GM23338 (cell line): Measurements from ENCODE around the gene TMEM107. TPM values are rescaled to one million over a fixed set of nuclear protein-coding genes. Genes with fewer than 3 reads are reported as not detected.

ENCODE experiments used
- ATAC-seq: fragments of 200-7000 bp; cut with Tn5 transposase; 3 replicates; pipeline ENCODE4 v1.9.1; 2020
- DNase-seq: peaks from one replicate; pipeline ENCODE4 v3.0.0-alpha.2; 2015; ENCODE audit warnings: low spot score
- H2AFZ ChIP-seq: fragments of 200-600 bp; sonication (generic); 2 replicates; pipeline ENCODE4 v1.8.0; 2016; ENCODE audit warnings: antibody characterized with exemption, mild to moderate bottlenecking, moderate library complexity
- H3F3A ChIP-seq: fragments of 200-600 bp; sonication (generic); replicated peaks from 2 replicates; pipeline ENCODE4 v1.8.0; 2017; ENCODE audit warnings: antibody characterized with exemption, mixed run types, low read depth
- H3K27ac ChIP-seq: fragments of 200-600 bp; sonication (generic); 2 replicates; pipeline ENCODE4 v1.6.1; 2016; ENCODE audit warnings: low read depth
- H3K27me3 ChIP-seq: fragments of 200-600 bp; sonication (generic); 2 replicates; pipeline ENCODE4 v1.8.0; 2016; ENCODE audit warnings: mild to moderate bottlenecking, mixed run types, moderate library complexity; ENCODE audit not compliant: insufficient read depth
- H3K36me3 ChIP-seq: fragments of 200-600 bp; sonication (generic); 2 replicates; pipeline ENCODE4 v1.8.0; 2016; ENCODE audit warnings: mild to moderate bottlenecking; ENCODE audit not compliant: insufficient read depth
- H3K4me1 ChIP-seq: fragments of 200-600 bp; sonication (generic); 2 replicates; pipeline ENCODE4 v1.8.0; 2016; ENCODE audit warnings: mild to moderate bottlenecking, moderate library complexity; ENCODE audit not compliant: insufficient read depth
- H3K4me2 ChIP-seq: fragments of 200-600 bp; sonication (generic); 2 replicates; pipeline ENCODE4 v1.7.1; 2017; ENCODE audit warnings: mixed run types
- H3K4me3 ChIP-seq: fragments of 200-600 bp; sonication (generic); 2 replicates; pipeline ENCODE4 v1.6.1; 2016; ENCODE audit warnings: mixed run types
- H3K79me2 ChIP-seq: fragments of 200-600 bp; sonication (generic); replicated peaks from 2 replicates; pipeline ENCODE4 v1.8.0; 2017; ENCODE audit warnings: mild to moderate bottlenecking; ENCODE audit not compliant: insufficient read depth
- H3K9me2 ChIP-seq: fragments of 200-600 bp; sonication (generic); 2 replicates; pipeline ENCODE4 v1.8.0; 2017; ENCODE audit not compliant: insufficient read depth
- H4K20me1 ChIP-seq: fragments of 200-600 bp; sonication (generic); replicated peaks from 2 replicates; pipeline ENCODE4 v1.8.0; 2017; ENCODE audit warnings: mild to moderate bottlenecking; ENCODE audit not compliant: insufficient read depth
- H3K27ac Mint-ChIP-seq: 2 replicates; pipeline ENCODE4 v1.8.0; 2020; ENCODE audit warnings: inconsistent platforms, mild to moderate bottlenecking, moderate library complexity, mixed read lengths
- H3K27me3 Mint-ChIP-seq: 3 replicates; pipeline ENCODE4 v1.8.0; 2022; ENCODE audit warnings: low read depth, mild to moderate bottlenecking, moderate library complexity, mixed read lengths, inconsistent platforms; ENCODE audit not compliant: insufficient read depth, poor library complexity
- H3K36me3 Mint-ChIP-seq: 3 replicates; pipeline ENCODE4 v1.8.0; 2021; ENCODE audit warnings: low read depth, mild to moderate bottlenecking, inconsistent platforms, moderate library complexity, mixed read lengths
- H3K4me1 Mint-ChIP-seq: 3 replicates; pipeline ENCODE4 v1.8.0; 2020; ENCODE audit warnings: mild to moderate bottlenecking, inconsistent platforms, mixed read lengths
- H3K4me3 Mint-ChIP-seq: 3 replicates; pipeline ENCODE4 v1.8.0; 2021; ENCODE audit warnings: moderate library complexity, mild to moderate bottlenecking, inconsistent platforms, mixed read lengths
- H3K9me3 Mint-ChIP-seq: 3 replicates; pipeline ENCODE4 v1.8.0; 2020; ENCODE audit warnings: moderate library complexity, mild to moderate bottlenecking, inconsistent platforms, mixed read lengths
- CREB1 ChIP-seq: fragments of 250-450 bp; sonication (Bioruptor Pico); IDR thresholded peaks from 2 replicates; pipeline ENCODE4 v1.5.0; 2020; ENCODE audit warnings: low read depth, mild to moderate bottlenecking, moderate library complexity
- CTCF ChIP-seq, 2 experiments: fragments of 200-600 bp in 1 of 2; sonication (generic) in 1 of 2; conservative IDR thresholded peaks; 2 replicates each; pipeline versions ENCODE4 v1.5.1 to v1.6.1; 2016 to 2017; ENCODE audit warnings: antibody characterized with exemption in 2 of 2, low read depth in 2 of 2, mild to moderate bottlenecking in 2 of 2, moderate library complexity in 1 of 2
- JUNB ChIP-seq: IDR thresholded peaks from one replicate; pipeline ENCODE4 v1.6.1; 2016; ENCODE audit warnings: antibody characterized with exemption; ENCODE audit not compliant: unreplicated experiment
- POLR2AphosphoS5 ChIP-seq: IDR thresholded peaks from 2 replicates; pipeline ENCODE4 v1.6.1; 2016; ENCODE audit warnings: antibody characterized with exemption, low read depth
- STAT1 ChIP-seq: IDR thresholded peaks from one replicate; pipeline ENCODE4 v1.6.1; 2016; ENCODE audit warnings: antibody characterized with exemption; ENCODE audit not compliant: unreplicated experiment
- ZNF114 ChIP-seq: fragments of 250-450 bp; sonication (Bioruptor Pico); IDR thresholded peaks from 2 replicates; pipeline ENCODE4 v1.5.0; 2020; ENCODE audit warnings: mild to moderate bottlenecking, moderate library complexity
- ZNF462 ChIP-seq: fragments of 250-450 bp; sonication (Bioruptor Pico); IDR thresholded peaks from 2 replicates; pipeline ENCODE4 v1.5.0; 2020; ENCODE audit warnings: mild to moderate bottlenecking, moderate library complexity
- polyA plus RNA-seq: library from polyadenylated mRNA; unstranded; fragments of >200 nt; fragmentation: Nextera tagmentation; extraction: Ambion mirVana; gene quantifications from 2 replicates; pipeline ENCODE4 v1.2.1, GENCODE V29; 2016
- total RNA-seq: library from RNA; depleted of rRNA; stranded (reverse); fragments of >200 nt; shearing (Covaris generic); gene quantifications from 2 replicates; pipeline ENCODE4 v1.2.3, GENCODE V29; 2014

Gene TMEM107
- total and polyA plus RNA-seq, 2 experiments from 2014 or later = 10.8 to 20.4 TPM

DNA sequence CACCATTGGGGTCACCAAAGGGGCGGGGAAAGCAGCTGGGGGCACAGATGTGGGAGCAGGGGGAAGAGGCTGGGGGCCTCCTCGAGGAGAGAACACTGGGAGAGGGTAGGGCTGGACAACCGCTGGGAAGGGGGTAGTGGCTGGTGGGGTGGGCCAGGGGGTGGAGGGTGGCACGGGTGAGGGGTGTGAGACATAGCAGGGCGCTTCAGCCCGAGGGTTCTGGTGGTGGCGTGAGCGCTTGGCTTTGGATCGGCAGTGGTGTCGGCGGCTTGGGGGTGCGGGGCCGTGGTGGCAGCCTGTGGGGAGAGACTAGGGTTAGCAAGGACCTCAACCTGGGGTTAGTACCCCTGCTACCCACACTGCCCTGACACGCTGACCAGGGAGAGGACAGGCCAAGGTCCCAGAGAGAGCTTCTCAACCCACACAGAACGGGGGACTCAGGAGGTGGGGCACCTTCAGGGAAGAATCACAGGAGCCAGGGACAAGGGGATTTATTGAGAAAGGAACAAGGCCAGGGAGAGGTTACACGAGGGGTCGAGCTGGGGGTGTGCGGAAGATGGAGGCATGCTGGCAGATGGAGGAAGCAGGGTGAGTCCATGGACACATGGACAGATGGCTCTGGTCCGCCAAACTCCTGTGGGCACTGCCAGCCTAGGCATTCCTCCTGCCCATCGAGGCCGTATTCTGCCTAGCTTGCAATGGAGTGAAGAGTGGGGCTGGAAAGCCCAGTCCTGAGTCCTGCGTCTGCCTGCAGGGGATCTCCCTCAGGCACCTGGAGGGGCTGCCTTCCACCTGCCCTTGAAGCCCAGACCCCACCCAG is 32.4 kb downstream of the TMEM107 start:
- Histone ChIP-seq H2AFZ (no peak overlapping the region), H3K4me3 (no peak overlapping the region), H4K20me1 (no peaks in the 10 kb centered on the region), H3K4me1 (no peaks in the 10 kb centered on the region), H3K36me3 (peaks cover 7% of the 10 kb centered on the region; the same call in 1 of the 2 replicates), H3K9me2 (no peaks in the 10 kb centered on the region), H3K79me2 (no peaks in the 10 kb centered on the region), H3F3A (peaks cover 14% of the 10 kb centered on the region), H3K27me3 (no peaks in the 10 kb centered on the region), H3K4me2 (no peak overlapping the region), H3K27ac (no peak overlapping the region)
- peaks cover 49% of the 10 kb centered on the region for H3K36me3 Mint-ChIP-seq
- TF ChIP-seq CREB1 = no peak
- H3K27me3 Mint-ChIP-seq = peaks cover 7% of the 10 kb centered on the region
- no peak overlapping the region for H3K4me3 Mint-ChIP-seq
- ATAC-seq (no peak), DNase-seq (no peak)
- no peaks in the 10 kb centered on the region for H3K4me1 Mint-ChIP-seq
- peaks cover 4% of the 10 kb centered on the region; the same call in 1 of the 3 replicates for H3K9me3 Mint-ChIP-seq
- no peak overlapping the region for H3K27ac Mint-ChIP-seq

DNA sequence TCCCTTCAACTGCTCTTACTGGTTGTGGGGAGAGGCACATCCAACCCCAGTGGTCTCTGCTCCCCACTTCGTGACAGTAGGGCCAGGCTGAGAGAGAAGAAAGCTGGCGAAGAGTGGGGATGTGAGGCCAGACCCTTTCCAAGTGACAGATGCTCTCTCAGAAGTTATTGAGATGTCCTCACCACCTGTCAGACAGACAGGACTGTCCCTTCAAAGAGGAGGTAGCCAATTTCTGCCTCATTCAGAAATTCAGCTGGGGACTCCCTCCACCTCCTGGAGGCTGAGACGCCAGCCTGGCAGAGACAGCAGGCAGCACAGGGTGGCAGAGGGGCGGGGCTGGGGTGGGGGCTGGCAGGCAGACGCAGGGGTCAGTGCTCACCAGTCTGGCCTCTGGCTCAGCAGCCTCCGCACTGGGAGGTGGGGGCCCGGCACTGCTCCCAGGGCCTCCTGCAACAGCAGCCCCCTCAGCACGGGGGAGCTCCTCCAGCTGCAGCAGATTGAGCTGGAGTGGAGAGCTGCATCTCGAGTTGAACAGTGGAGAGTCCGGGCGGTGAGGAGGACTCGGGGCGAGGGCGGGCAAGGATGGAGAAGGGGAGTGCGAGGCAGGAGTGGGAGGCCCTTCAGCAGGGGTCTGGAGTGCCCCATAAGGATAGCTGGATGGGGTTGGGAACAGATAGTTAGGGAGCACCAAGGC is 33.1 kb downstream of the TMEM107 start:
- ATAC-seq (no peak), DNase-seq (no peak)
- no peak overlapping the region for H3K4me3 Mint-ChIP-seq
- H3K4me2 ChIP-seq = no peak overlapping the region
- H2AFZ ChIP-seq = no peak overlapping the region
- no peaks in the 10 kb centered on the region for H3K79me2 ChIP-seq
- no peaks in the 10 kb centered on the region for H3K4me1 Mint-ChIP-seq
- peaks cover 1% of the 10 kb centered on the region; the same call in 1 of the 2 replicates for H3K27me3 ChIP-seq
- no peaks in the 10 kb centered on the region for H3K9me2 ChIP-seq
- no peaks in the 10 kb centered on the region for H3K4me1 ChIP-seq
- H3K36me3 ChIP-seq = peaks cover 7% of the 10 kb centered on the region; the same call in 1 of the 2 replicates
- no peak overlapping the region for H3K27ac ChIP-seq
- H3K9me3 Mint-ChIP-seq = peaks cover 4% of the 10 kb centered on the region; the same call in 1 of the 3 replicates
- TF ChIP-seq STAT1 (no peak), ZNF462 (CRISPR knock-in tag) (no peak), JUNB (no peak), CTCF (conservative IDR thresholded peaks at IDR 0.05; ENCODE audit: low read depth in 2 of 2) (no peak), ZNF114 (no peak), POLR2AphosphoS5 (no peak)
- peaks cover 17% of the 10 kb centered on the region for H3F3A ChIP-seq
- no peak overlapping the region for H3K27ac Mint-ChIP-seq
- H3K27me3 Mint-ChIP-seq = peaks cover 7% of the 10 kb centered on the region
- no peaks in the 10 kb centered on the region for H4K20me1 ChIP-seq
- peaks cover 43% of the 10 kb centered on the region for H3K36me3 Mint-ChIP-seq
- H3K4me3 ChIP-seq = no peak overlapping the region
